ENCODE results near the gene TP53BP1.

Gene TP53BP1

DNA sequence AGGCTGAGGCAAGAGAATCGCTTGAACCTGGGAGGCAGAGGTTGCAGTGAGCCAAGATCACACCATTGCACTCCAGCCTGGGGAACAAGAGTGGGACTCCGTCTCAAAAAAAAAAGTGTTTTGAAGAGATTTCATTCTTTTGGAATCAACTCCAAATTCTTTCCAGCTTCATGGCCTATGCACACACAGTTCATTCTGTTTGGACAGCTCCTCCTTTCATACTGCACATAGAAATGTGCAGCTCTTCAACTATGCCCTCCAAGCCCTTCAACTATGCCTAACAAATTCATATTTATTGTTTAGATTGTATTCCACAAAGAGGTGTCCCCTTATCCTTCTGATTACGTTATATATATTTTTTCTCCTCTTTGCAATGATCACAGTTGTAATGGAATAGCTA is 4.2 kb downstream of the TP53BP1 start:
- no peak overlapping the region for H3K4me3 ChIP-seq (ENCODE audit: low read depth, low read length)

DNA sequence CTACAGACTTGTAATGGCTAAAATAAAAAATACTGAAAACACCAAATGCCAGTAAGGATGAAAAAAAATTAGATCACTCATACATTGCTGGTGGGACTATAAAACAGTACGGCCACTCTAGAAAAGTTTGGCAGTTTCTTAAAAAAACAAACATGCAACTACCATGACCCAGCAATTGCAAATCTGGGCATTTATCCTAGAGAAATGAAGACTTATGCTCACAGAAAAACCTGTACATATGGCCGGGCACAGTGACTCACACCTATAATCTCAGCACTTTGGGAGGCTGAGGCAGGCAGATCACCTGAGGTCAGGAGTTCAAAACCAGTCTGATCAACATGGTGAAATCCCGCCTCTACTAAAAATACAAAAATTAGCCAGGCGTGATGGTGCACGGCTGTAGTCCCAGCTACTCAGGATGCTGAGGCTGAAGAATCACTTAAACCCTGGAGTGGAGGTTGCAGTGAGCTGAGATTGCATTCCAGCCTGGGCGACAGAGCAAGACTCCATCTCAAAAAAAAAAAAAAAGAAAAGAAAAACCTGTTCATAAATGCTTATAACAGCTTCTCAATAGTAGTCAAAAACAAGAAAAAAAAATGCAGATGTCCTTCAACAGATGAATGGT is 5.6 kb downstream of the TP53BP1 start:
- no peak overlapping the region for H3K4me3 ChIP-seq (ENCODE audit: low read depth, low read length)

DNA sequence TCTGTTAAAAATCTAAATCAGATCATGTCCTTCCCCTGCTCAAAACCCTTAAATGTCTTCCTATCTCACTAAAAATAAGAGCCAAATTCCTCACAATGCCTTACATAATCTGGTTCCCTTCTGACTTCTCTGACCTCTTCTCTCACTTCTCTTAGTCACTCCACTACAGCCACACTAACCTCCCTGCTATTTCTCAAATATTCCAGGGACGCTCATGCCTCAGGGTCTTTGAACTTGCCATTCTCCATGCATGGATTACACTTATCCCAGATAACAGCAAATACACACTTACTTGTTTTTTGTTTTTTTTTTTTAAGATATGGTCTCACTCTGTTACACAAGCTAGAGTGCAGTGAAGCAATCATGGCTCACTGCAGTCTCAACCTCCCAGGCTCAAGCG is 8.5 kb downstream of the TP53BP1 start:
- no peak overlapping the region for H3K4me3 ChIP-seq (ENCODE audit: low read depth, low read length)

DNA sequence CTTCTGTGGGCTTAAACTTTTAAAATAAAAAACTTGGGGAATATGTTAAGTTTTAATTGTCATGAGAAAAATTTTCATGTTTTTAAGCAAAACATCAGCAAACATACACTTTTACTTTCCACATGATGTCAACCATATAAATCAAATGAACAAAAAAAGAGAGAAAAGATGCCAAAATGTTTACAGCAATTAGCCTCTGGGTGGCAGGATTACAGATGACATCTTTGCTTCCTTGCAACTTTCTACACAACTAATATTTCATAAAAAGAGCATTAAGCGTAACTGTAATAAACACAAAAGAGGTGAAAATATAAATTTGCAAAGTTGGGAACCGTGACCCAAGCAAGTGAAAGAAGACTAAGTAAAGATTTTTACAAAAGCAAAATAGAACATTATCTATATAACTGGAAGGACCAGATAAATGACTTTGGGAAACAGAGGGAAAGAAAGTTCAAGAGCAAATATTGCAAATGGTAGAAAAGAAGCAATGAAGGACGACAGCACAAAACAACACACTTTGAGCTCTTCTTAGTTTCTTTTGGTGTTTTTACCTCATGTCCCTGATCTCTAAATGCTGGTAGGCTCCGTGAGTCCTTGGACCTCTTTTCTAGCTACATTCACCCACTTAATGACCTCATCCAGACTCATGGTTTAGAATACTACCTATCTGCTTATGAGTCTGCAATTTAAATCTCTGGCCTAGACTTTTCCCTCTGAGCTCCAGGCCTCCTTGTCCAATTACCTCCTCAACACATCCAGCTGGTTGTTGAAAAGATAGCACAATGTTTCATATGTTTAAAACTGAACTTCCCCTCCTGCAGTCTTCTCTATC is 9.4 kb downstream of the TP53BP1 start:
- H3K4me3 ChIP-seq (ENCODE audit: low read depth, low read length) = no peak overlapping the region

DNA sequence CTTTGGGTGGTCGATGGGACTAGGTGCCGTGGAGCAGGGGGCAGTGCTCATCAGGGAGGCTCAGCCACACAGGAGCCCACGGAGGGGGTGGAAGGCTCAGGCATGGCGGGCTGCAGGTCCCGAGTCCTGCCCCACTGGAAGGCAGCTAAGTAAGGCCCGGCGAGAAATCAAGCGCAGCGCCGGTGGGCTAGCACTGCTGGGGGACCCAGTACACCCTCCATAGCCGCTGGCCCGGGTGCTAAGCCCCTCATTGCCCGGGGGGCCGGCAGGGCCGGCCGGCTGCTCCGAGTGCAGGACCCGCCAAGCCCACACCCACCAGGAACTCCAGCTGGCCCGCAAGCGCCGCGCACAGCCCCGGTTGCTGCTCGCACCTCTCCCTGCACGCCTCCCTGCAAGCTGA is 19.1 kb downstream of the TP53BP1 start:
- no peak overlapping the region for H3K4me3 ChIP-seq (ENCODE audit: low read depth, low read length)

DNA sequence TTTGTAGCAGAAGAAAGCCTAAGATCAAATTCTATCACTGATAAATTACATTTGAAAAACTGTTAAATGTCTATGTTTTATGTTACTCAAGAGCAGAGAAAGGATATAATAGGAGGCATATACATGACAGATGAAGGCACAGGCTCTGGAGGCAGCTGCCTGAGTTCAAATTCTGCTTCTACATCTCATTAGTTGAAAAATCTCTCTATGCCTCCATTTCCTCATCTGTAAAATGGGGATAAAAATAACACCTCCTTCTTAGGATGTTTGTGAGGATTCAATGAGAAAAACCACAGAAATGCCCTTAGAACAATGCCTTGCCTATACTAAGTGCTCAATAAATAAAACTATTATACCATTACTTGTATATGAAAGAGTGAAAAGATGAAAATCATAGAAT is 21.0 kb downstream of the TP53BP1 start:
- no peak overlapping the region for H3K4me3 ChIP-seq (ENCODE audit: low read depth, low read length)

DNA sequence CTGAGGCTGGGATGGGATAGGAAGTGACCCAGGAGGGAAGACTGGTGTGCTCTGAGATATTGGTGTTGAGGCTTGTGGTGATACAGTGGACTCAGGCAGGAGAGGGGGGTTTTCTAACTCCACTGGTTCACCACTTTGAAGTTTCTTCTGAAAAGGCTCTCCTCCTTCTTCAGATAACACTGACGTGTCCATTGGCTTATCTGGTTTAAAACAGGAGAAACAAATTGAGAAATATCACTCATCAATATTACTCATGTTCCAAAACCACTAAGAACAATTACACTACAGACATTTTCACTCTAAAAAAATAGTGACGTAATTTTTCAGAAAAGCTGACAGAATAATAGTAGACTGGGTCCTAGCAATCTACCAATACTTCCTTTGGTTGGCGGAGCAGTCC is 23.1 kb downstream of the TP53BP1 start:
- no peak overlapping the region for H3K4me3 ChIP-seq (ENCODE audit: low read depth, low read length)

DNA sequence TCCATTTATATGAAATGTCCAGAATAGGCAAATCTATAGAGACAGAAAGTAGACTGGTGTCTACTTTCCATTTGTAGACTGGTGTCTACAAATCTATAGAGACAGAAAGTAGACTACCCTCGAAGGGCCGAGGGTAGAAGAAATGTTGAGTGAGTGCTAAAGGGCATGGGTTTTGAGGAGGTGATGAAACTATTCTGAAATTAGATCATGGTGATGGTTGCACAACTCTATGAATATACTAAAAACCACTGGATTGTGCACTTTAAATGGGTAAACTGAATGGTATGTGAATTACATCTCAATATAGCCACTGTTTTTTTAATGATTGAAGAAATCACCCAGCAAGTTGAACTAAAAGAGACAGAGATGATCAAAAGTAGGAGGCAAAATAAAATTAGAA is 27.9 kb downstream of the TP53BP1 start:
- no peak overlapping the region for H3K4me3 ChIP-seq (ENCODE audit: low read depth, low read length)

DNA sequence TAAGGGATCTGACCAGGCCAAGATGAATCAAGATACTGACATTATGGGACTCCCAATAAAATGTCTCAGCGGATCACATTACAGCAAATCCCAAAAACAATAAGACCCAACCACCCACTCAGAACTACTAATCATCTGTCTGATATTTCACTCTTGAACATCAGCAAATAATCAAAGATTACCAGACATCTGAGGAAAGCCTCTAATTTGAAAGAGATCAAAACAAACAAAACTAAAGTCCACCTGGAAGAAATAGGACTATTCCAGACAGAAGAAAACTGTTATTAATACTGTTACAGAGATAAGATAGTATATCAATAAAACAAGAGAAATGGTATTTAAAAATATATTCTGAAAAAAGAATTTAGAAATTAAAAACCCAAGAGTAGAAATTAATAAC is 29.0 kb downstream of the TP53BP1 start:
- H3K4me3 ChIP-seq (ENCODE audit: low read depth, low read length) = no peak overlapping the region

DNA sequence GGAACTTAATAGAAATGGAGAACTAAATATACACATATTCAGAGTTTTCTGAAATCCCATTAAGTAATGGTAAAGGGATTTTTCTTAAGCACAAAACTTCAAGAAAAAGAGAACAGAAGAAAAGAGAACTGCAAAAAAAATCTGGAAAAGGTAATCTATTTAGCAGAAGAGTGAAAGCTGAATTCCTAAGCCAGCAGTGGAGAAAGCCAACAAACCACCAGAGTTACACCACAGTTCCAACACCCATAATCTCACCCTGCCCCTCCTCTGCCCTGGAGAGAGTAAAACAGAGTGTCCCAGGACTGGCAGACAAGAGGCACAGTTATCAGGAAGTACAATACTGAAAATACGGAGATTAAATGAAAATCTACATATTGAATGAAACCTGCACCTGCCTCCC is 29.4 kb downstream of the TP53BP1 start:
- no peak overlapping the region for H3K4me3 ChIP-seq (ENCODE audit: low read depth, low read length)

DNA sequence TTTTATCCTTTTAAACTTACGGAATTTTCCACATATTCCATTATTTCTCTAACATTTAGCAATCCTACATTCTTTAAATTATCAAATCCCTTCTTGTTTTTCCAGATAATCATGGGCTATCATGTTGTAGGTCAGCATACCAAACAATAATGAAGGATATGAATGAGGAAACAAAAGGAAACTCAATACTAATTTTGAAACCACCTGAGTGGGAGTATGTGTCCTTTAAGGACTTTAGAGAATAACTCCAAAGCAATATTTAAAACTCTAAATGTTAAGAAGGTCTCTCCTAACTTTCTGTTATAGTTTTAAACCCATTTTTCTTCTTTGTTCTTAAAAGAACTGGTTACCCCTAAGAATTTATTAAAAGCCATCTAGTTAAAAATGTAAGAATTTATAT is 43.0 kb downstream of the TP53BP1 start:
- H3K4me3 ChIP-seq (ENCODE audit: low read depth, low read length) = no peak overlapping the region

DNA sequence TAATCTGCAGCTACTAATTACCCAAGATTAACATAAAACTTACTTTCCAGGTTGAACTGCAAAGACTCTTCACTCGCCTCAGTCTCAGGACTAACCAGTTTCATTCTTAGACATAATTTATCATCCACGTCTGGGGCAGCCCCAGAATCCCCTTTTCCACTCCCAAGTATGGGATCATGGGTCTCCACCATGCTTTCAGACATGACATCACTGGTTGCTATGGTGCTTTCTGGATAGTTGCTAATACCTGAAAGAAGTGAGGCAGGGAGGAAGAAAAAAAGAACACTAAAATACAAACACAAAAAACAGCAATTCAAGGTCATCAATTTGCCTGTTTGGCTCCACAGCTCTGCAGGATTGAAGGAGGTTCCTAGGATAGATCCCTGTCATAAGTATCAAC is 46.6 kb downstream of the TP53BP1 start:
- H3K4me3 ChIP-seq (ENCODE audit: low read depth, low read length) = no peak overlapping the region

DNA sequence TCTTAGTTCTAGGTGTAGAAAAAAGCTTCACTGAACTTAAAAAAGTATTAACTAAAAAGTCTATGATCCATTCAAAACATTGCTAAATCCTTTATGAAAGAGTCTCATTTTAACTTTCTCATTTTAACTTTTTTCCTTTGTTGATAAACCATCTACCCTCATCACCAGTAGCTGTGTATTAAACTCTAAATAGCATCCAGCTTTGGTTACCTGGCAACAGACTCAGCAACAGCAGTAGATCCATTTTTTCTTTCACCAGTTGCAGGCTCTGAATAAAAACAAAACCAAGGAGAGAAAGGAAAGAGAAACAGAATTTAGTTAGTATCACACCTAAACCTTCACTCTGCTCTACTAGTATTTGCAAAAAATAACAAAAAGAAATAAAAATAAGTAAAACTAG is 51.6 kb downstream of the TP53BP1 start:
- no peak overlapping the region for H3K4me3 ChIP-seq (ENCODE audit: low read depth, low read length)

DNA sequence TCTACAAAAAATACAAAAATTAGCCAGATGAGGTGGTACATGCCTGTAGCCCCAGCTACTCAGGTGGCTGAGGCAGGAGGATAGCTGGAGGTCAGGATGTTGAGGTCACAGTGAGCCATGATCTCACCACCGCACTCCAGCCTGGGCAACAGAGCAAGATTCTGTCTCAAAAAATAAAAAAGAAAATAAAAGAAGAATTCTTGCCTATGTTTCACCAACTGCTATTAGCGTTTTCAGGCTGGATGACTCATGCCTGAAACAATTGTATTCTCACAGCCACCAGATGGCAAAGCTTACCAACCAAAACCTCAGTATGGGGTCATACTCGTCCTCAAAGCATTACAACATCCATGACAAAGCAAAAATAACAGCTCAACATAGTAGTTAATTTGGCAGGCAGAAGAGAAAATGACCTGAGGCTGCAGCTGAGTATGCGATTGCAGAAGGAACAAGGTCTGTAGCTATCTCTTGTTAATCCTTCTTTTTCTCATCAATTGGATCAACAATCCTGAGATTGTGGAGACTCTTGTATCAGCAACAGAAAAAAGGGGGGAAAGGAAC is 52.2 kb downstream of the TP53BP1 start:
- H3K4me3 ChIP-seq (ENCODE audit: low read depth, low read length) = no peak overlapping the region

DNA sequence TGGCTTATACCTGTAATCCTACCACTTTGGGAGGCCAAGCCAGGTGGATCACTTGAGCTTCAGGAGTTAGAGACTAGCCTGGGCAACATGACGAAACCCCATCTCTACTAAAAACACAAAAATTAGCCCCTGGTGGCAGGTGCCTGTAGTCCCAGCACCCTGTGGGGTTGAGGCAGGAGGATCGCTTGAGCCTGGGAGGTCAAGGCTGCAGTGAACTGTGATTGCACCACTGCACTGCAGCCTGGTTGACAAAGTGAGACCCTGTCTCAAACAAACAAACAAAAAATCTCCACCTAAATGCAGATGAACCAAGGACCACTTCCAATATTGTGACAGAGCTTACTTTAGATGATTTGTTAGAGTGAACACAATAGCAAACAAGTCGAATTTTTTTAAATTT is 53.7 kb downstream of the TP53BP1 start:
- no peak overlapping the region for H3K4me3 ChIP-seq (ENCODE audit: low read depth, low read length)

DNA sequence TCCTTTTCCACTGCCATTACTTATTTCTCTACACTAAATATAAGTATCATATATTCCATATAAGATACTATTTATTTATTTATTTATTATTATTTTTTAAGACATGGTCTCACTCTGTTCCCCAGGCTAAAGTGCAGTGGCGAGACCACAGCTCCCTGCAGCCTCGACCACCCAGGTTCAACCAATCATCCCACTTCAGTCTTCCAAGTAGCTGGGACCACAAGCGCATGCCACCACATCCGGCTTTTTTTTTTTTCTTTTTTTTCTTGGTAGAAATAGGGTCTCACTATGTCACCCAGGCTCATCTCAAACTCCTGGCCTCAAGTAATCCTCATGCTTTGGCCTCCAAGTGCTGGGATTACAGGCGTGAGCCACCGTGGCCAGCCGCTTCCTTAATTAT is 56.6 kb downstream of the TP53BP1 start:
- H3K4me3 ChIP-seq (ENCODE audit: low read depth, low read length) = no peak overlapping the region

DNA sequence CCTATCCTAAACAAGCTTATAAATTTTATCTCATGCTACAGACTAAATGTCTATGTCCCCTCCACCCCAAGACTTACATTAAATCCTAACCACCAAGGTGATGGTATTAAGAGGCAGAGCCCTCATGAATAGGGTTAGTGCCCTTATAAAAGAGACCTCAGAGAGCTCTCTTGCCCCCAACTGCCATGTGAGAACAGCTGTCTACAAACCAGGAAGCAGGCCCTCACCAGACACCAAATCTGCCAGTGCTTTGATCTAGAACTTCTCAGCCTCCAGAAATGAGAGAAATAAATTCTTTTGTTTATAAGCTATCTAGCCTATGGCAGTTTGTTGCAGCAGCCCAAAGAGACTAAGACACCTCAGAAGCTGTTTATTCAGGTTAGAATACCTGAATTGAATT is 58.5 kb downstream of the TP53BP1 start:
- no peak overlapping the region for H3K4me3 ChIP-seq (ENCODE audit: low read depth, low read length)

DNA sequence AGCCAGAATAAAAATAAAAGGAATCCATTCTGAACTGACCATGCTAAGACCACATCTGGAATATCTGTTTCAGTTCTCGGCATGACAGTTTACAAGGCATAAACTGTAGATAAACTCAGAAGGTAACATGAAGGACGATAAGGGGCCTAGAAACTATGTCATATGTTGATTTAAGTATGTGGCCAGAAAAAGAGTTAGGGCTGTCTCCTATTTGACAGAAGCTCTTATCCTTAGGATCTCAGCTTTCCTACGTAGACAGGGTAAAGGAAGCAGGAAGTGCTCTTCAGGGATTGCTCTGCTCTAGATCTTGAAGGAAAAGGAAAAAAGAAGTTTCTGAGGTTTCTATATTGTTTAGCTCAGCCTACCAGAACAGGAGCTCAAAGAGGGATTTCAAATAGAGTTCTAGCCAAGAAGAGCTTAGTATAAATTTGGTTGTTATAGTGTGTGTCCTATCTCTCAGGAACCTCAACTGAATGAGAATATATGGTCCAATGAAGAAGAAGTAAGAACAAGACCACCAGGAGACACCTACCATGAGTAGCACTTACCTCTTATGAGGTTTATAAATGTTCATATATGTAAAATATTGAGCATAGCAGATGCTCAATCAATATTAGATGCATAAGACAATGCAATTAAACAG is 59.2 kb downstream of the TP53BP1 start:
- H3K4me3 ChIP-seq (ENCODE audit: low read depth, low read length) = no peak overlapping the region

DNA sequence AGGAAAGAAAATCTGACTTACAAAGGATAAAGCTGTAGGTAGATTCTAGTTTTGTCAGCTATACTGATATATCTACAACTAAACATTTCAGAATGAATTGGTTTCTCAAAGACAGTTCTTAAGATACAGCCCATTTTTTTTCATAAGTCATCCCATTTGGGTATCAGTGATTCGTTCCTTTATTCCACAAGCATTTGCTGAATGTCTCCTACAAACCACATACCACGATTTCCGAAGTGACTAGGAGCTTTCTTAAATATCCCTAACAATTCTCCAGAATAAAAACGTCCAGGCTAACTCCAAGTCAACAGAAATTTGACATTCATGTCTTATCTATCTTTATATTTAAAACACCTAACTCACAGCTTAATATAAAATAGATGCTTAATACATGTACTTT is 59.8 kb downstream of the TP53BP1 start:
- no peak overlapping the region for H3K4me3 ChIP-seq (ENCODE audit: low read depth, low read length)

DNA sequence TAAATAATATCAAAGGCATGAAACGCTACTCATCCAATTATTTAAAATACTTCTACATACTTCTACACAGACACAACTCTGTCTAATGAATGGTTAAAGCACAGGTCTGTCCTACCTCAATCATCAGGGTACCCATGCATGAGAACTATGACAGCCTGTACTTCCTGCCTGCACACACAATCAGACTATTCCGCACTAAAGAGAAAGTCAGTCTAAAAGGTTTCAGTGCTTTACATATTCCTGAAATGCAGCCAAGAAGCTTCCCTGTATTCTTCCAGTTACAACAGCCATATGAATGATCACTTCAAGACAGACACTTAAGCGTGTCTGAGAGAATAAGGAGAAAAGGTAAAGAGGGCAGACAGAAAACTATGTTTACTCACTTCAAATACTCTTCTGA is 63.3 kb downstream of the TP53BP1 start:
- no peak overlapping the region for H3K4me3 ChIP-seq (ENCODE audit: low read depth, low read length)

DNA sequence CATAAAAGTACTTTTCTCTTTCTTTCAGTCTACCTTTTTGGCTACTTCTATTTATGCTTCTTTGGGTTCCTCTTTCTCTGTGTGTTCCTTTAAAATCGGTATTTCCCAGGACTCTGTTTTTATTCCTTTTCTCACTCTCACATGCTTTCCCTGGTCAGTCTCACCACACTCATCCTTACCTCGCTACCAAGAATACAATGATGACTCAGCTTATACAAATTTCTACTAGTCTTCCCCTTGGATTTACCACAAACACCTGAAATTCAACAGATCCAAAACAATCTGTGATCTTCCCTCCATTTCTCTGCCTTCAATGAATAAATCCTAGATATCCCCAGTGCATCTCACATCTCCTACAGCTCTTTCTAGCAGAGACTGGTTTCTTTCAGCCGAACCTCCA is 69.2 kb downstream of the TP53BP1 start:
- H3K4me3 ChIP-seq (ENCODE audit: low read depth, low read length) = no peak overlapping the region

DNA sequence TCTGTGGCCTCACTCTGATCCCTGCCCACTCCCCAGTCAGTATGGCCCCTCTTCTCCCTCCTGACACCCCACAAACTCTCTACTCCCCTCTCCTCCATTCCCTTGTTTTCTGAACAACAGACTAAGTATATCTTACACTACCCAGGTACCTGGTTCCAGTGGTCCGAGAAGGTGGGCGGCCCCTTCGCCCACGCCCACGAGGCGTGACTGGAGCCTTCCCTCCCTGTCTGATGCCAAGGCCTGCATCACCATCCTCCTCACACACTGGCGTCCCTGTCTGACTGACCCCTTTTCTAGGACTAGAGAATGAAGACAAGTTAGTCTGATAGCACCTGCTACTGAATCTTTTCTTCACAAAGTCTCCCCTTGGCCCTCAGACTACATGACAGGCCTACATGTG is 72.1 kb downstream of the TP53BP1 start:
- no peak overlapping the region for H3K4me3 ChIP-seq (ENCODE audit: low read depth, low read length)

All from iPS-11a (cell line).